HepG2 (cell line): Measurements from ENCODE around the gene CD6. TPM values are rescaled to one million over a fixed set of nuclear protein-coding genes. Genes with fewer than 3 reads are reported as not detected.

Experiments
- ATAC-seq: fragments of 200-7000 bp; cut with Tn5 transposase; 3 replicates; pipeline ENCODE4 v1.9.1; 2020; ENCODE audit warnings: mild to moderate bottlenecking, moderate library complexity
- BruUV-seq: library from RNA; stranded (reverse); fragments of 400-500 nt; replicated peaks from 2 replicates; lab custom pipeline; 2021; lab: Mats Ljungman, UMichigan
- CTCF ChIA-PET: fragments of 300-600 bp; formaldehyde crosslinking; extraction: SDS; loops from one replicate; lab custom pipeline; 2021; ENCODE audit warnings: low total read pairs, inconsistent platforms, low intra/inter-chr PET ratio; lab: Yijun Ruan, JAX
- POLR2A ChIA-PET: fragments of 350-600 bp; sonication (Branson Sonifier 250); formaldehyde crosslinking; loops from one replicate; lab custom pipeline; 2020; ENCODE audit warnings: antibody characterized with exemption, inconsistent platforms; lab: Yijun Ruan, JAX
- DNase-seq: peaks from one replicate; pipeline ENCODE4 v3.0.0-alpha.2; 2015; ENCODE audit warnings: low spot score
- FAIRE-seq: peaks from 3 replicates; lab custom pipeline; 2011; peaks lifted over from hg19 to GRCh38; lab: Jason Lieb, UNC
- H2AFZ ChIP-seq: one replicate; pipeline ENCODE4 v1.6.1; 2011; ENCODE audit warnings: low read length, inconsistent platforms
- H3K27ac ChIP-seq: fragments of 300-600 bp; 3 replicates; pipeline ENCODE4 v1.8.0; 2011; ENCODE audit warnings: mixed run types, mild to moderate bottlenecking, mixed read lengths, low read length, inconsistent platforms; ENCODE audit not compliant: insufficient read depth; ENCODE audit errors: extremely low read length
- H3K27me3 ChIP-seq, 2 experiments: fragments of 200-600 bp in 1 of 2; 2 replicates in 1 of 2; 3 replicates in 1 of 2; pipeline versions ENCODE4 v1.6.0 to v1.8.0; 2011; ENCODE audit warnings: low read length in 2 of 2, mild to moderate bottlenecking in 2 of 2, moderate library complexity in 2 of 2, inconsistent platforms in 1 of 2; ENCODE audit not compliant: insufficient read depth in 2 of 2, control insufficient read depth in 1 of 2
- H3K36me3 ChIP-seq, 2 experiments: fragments of 200-600 bp in 1 of 2; replicated peaks in 1 of 2; 2 replicates in 1 of 2; 3 replicates in 1 of 2; pipeline versions ENCODE4 v1.5.1 to v1.8.0; 2011; ENCODE audit warnings: low read length in 2 of 2, inconsistent platforms in 1 of 2; ENCODE audit not compliant: insufficient read depth in 2 of 2, control insufficient read depth in 1 of 2
- H3K4me1 ChIP-seq: 2 replicates; pipeline ENCODE4 v1.5.1; 2012; ENCODE audit warnings: low read length, inconsistent platforms; ENCODE audit not compliant: insufficient read depth
- H3K4me2 ChIP-seq: 2 replicates; pipeline ENCODE4 v1.6.0; 2011; ENCODE audit warnings: low read depth, low read length, inconsistent platforms
- H3K4me3 ChIP-seq, 3 experiments: fragments of 200-600 bp in 1 of 3; sonication (generic), shearing (Covaris generic) in 1 of 3; replicated peaks in 1 of 3; 2 replicates each; pipeline ENCODE4 v1.5.1; 2011 to 2016; ENCODE audit warnings: low read length in 3 of 3, inconsistent platforms in 2 of 3, low read depth in 2 of 3, mild to moderate bottlenecking in 2 of 3, control low read depth in 1 of 3, mixed read lengths in 1 of 3; ENCODE audit not compliant: insufficient read depth in 1 of 3
- H3K79me2 ChIP-seq: one replicate; pipeline ENCODE4 v1.6.1; 2011; ENCODE audit warnings: low read length, inconsistent platforms; ENCODE audit not compliant: insufficient read depth
- H3K9ac ChIP-seq: 2 replicates; pipeline ENCODE4 v1.6.0; 2011; ENCODE audit warnings: mild to moderate bottlenecking, low read depth, low read length, inconsistent platforms; ENCODE audit not compliant: insufficient read depth
- H3K9me3 ChIP-seq: 2 replicates; pipeline ENCODE4 v1.5.1; 2012; ENCODE audit warnings: mild to moderate bottlenecking, low read length
- H4K20me1 ChIP-seq: 2 replicates; pipeline ENCODE4 v1.6.0; 2011; ENCODE audit warnings: inconsistent platforms, mild to moderate bottlenecking, low read length, moderate library complexity; ENCODE audit not compliant: insufficient read depth
- ATM ChIP-seq: fragments of 450-650 bp; IDR thresholded peaks from 2 replicates; pipeline ENCODE4 v1.7.1; 2017; ENCODE audit warnings: mild to moderate bottlenecking, borderline replicate concordance
- HMG20B ChIP-seq: conservative IDR thresholded peaks from 2 replicates; pipeline ENCODE4 v1.6.1; 2016; ENCODE audit warnings: missing genetic modification reagents, missing compliant biosample characterization
- HNRNPH1 ChIP-seq: fragments of 200-400 bp; formaldehyde crosslinking; optimal IDR thresholded peaks from 2 replicates; pipeline ENCODE3; 2017; ENCODE audit warnings: mild to moderate bottlenecking, low read depth, low read length
- KDM2A ChIP-seq: sonication (generic); formaldehyde crosslinking; IDR thresholded peaks from 2 replicates; pipeline ENCODE4 v1.4.0; 2020; ENCODE audit warnings: low read depth, missing genetic modification reagents, borderline replicate concordance
- KDM5A ChIP-seq: fragments of 200-600 bp; sonication (generic); IDR thresholded peaks from 2 replicates; pipeline ENCODE4 v1.7.0; 2018; ENCODE audit warnings: antibody characterized with exemption, mild to moderate bottlenecking, low read length, borderline replicate concordance
- PAF1 ChIP-seq: IDR thresholded peaks from 2 replicates; pipeline ENCODE4 v1.6.1; 2016; ENCODE audit warnings: missing genetic modification reagents, missing compliant biosample characterization
- RBAK ChIP-seq: sonication (generic); formaldehyde crosslinking; IDR thresholded peaks from 2 replicates; pipeline ENCODE4 v1.5.1; 2020; ENCODE audit warnings: mild to moderate bottlenecking, missing genetic modification reagents
- TBX2 ChIP-seq: sonication (generic); formaldehyde crosslinking; IDR thresholded peaks from 2 replicates; pipeline ENCODE4 v1.5.0; 2020; ENCODE audit warnings: missing genetic modification reagents, mild to moderate bottlenecking, borderline replicate concordance
- ZNF615 ChIP-seq: sonication (generic); formaldehyde crosslinking; IDR thresholded peaks from 2 replicates; pipeline ENCODE4 v1.5.0; 2020; ENCODE audit warnings: mild to moderate bottlenecking, missing genetic modification reagents, borderline replicate concordance
- ZNF749 ChIP-seq: sonication (generic); formaldehyde crosslinking; IDR thresholded peaks from 2 replicates; pipeline ENCODE4 v1.8.0; 2022; ENCODE audit warnings: mild to moderate bottlenecking, missing genetic modification reagents, moderate library complexity, borderline replicate concordance
- WGBS: methylation state at CpG from one replicate; pipeline ENCODE4 v1.1.6; 2017; ENCODE audit warnings: low lambda C conversion rate; 5-methylcytosine and 5-hydroxymethylcytosine counted together
- in situ Hi-C: cut with HindIII; loops from 2 replicates; pipeline ENCODE4 v1.10.0; 2017; ENCODE audit warnings: low pct_unique_long_range_greater_than_20kb; ENCODE audit not compliant: extremely low pct_ligation_motif_present
- intact Hi-C: fragments of 100-400 bp; cut with micrococcal nuclease; formaldehyde crosslinking; loops from one replicate; pipeline ENCODE4 v1.10.0; 2022; ENCODE audit not compliant: unreplicated experiment
- polyA plus RNA-seq, 8 experiments: library from polyadenylated mRNA; depleted of rRNA in 3 of 8; stranded (reverse) in 7 of 8; unstranded in 1 of 8; fragments of >200 nt; fragmentation: Illumina TruSeq in 4 of 8; extraction: Trizol in 4 of 8; gene quantifications; 2 replicates each; pipeline versions ENCODE4 v1.2.1 to v1.2.3, GENCODE V29; 2011 to 2016; ENCODE audit warnings: low read depth in 4 of 8, missing spikeins in 1 of 8, mixed read lengths in 1 of 8; ENCODE audit not compliant: insufficient read depth in 1 of 8
- total RNA-seq, 5 experiments: library from RNA; depleted of rRNA; stranded (reverse); fragments of >200 nt; fragmentation: Illumina TruSeq; extraction: Trizol; gene quantifications; 2 replicates each; pipeline ENCODE4 v1.2.3, GENCODE V29; 2016; ENCODE audit warnings: low read depth in 1 of 5
- TF ChIP-seq, protein P1 (sequence below): sonication (generic); formaldehyde crosslinking; IDR thresholded peaks from 2 replicates; pipeline ENCODE4 v1.4.0; 2020; ENCODE audit warnings: missing genetic modification reagents
- TF ChIP-seq, protein P2 (sequence below): sonication (generic); formaldehyde crosslinking; IDR thresholded peaks from 2 replicates; pipeline ENCODE4 v1.4.0; 2020; ENCODE audit warnings: mild to moderate bottlenecking, missing genetic modification reagents, borderline replicate concordance
- TF ChIP-seq, protein P3 (sequence below), 2 experiments: fragments of 450-650 bp in 1 of 2; sonication (generic) in 1 of 2; formaldehyde crosslinking; IDR thresholded peaks; 2 replicates each; pipeline versions ENCODE4 v1.5.0 to v1.8.0; 2020 to 2022; ENCODE audit warnings: mild to moderate bottlenecking in 1 of 2, missing genetic modification reagents in 1 of 2
- TF ChIP-seq, protein P4 (sequence below): sonication (generic); formaldehyde crosslinking; IDR thresholded peaks from 2 replicates; pipeline ENCODE4 v1.4.0; 2020; ENCODE audit warnings: mild to moderate bottlenecking, missing genetic modification reagents

Gene CD6
- total and polyA plus RNA-seq, 2 of the 13 experiments (the other 11 are each of a cell fraction or from before 2014, with no cell fraction given), result not detected

DNA sequence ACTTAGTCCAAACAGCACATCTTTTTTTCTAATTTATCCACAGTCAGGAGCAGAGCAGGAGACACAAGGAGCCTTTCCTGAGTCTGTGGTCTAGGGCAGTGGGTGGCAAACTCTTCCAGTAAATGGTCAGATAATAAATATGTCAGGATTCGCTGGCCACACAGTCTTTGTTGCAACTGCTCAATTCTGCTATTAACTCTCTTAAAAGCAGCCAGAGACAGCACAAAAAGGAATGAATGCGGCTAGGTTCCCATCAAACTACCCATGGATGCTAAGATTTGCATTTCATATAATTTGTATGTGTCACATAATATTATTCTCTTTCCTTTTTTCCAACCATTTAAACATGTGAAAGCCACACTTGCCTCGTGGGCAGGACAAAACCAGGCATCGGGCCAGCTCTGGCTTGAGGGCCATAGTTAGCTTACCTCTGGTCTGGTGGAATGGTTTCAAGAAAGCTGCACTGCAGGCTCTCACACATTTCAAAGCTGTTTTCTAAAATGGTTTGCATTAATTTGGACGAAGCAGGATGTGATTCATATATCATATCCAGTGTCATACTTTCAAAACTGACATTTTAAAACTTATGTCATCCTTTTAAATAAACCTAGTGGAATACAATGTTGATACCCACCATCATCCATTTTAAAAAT, 66.1 kb downstream of the CD6 start (continued):
- TF ChIP-seq, protein P1, sequence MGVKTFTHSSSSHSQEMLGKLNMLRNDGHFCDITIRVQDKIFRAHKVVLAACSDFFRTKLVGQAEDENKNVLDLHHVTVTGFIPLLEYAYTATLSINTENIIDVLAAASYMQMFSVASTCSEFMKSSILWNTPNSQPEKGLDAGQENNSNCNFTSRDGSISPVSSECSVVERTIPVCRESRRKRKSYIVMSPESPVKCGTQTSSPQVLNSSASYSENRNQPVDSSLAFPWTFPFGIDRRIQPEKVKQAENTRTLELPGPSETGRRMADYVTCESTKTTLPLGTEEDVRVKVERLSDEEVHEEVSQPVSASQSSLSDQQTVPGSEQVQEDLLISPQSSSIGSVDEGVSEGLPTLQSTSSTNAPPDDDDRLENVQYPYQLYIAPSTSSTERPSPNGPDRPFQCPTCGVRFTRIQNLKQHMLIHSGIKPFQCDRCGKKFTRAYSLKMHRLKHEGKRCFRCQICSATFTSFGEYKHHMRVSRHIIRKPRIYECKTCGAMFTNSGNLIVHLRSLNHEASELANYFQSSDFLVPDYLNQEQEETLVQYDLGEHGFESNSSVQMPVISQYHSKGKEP (CRISPR knock-in tag), result no peak
- TF ChIP-seq ZNF749 (no peak), HMG20B (CRISPR knock-in tag) (no peak)

DNA sequence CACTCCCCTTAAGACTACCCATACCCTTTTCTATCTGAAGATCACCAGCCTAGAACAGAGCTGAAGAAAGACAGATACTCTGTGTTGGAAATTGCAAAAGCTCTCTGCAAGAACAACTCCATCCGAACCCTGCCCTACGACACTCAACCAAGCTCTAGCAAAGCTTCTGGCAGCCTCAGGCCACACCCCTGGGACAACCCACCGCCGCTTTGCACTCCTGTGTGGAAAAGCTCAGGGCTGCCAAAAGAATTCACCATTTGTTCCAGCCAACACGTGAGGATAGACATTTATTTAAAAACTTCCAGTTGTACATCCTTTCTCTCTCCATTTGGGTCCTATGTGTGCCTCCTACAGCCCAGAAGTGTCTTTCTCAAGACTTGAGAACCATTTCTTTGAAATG, 68.4 kb downstream of the CD6 start:
- DNase-seq, result no peak
- no peaks in the 10 kb centered on the region for H3K9me3 ChIP-seq
- POLR2A ChIA-PET, result no interaction called here
- no TSS peak for BruUV-seq
- no peaks in the 10 kb centered on the region for H3K79me2 ChIP-seq
- H3K4me3 ChIP-seq, result no peak overlapping the region
- H3K36me3 ChIP-seq, result no peaks in the 10 kb centered on the region
- peaks cover 4 to 51% of the 10 kb centered on the region in 2 experiments; a peak in 4 of 5 replicates for H3K27me3 ChIP-seq
- FAIRE-seq, result no peak
- CTCF ChIA-PET, result no interaction called here
- ATAC-seq, result no peak
- H3K27ac ChIP-seq, result no peak overlapping the region
- H4K20me1 ChIP-seq, result no peaks in the 10 kb centered on the region
- no peak overlapping the region for H2AFZ ChIP-seq
- no peaks in the 10 kb centered on the region for H3K4me1 ChIP-seq
- no peak overlapping the region for H3K9ac ChIP-seq
- 14% methylated on average over 5 of the region's 5 CpGs for WGBS
- in situ Hi-C loops (no loop called here), intact Hi-C loops (no loop called here)
- no peak overlapping the region for H3K4me2 ChIP-seq
- no peak for TF ChIP-seq PAF1
- TF ChIP-seq ATM, result no peak
- no peak for TF ChIP-seq RBAK
- TF ChIP-seq TBX2 (CRISPR knock-in tag), result no peak
- no peak for TF ChIP-seq KDM5A
- TF ChIP-seq KDM2A (CRISPR knock-in tag), result no peak
- TF ChIP-seq, protein P2, sequence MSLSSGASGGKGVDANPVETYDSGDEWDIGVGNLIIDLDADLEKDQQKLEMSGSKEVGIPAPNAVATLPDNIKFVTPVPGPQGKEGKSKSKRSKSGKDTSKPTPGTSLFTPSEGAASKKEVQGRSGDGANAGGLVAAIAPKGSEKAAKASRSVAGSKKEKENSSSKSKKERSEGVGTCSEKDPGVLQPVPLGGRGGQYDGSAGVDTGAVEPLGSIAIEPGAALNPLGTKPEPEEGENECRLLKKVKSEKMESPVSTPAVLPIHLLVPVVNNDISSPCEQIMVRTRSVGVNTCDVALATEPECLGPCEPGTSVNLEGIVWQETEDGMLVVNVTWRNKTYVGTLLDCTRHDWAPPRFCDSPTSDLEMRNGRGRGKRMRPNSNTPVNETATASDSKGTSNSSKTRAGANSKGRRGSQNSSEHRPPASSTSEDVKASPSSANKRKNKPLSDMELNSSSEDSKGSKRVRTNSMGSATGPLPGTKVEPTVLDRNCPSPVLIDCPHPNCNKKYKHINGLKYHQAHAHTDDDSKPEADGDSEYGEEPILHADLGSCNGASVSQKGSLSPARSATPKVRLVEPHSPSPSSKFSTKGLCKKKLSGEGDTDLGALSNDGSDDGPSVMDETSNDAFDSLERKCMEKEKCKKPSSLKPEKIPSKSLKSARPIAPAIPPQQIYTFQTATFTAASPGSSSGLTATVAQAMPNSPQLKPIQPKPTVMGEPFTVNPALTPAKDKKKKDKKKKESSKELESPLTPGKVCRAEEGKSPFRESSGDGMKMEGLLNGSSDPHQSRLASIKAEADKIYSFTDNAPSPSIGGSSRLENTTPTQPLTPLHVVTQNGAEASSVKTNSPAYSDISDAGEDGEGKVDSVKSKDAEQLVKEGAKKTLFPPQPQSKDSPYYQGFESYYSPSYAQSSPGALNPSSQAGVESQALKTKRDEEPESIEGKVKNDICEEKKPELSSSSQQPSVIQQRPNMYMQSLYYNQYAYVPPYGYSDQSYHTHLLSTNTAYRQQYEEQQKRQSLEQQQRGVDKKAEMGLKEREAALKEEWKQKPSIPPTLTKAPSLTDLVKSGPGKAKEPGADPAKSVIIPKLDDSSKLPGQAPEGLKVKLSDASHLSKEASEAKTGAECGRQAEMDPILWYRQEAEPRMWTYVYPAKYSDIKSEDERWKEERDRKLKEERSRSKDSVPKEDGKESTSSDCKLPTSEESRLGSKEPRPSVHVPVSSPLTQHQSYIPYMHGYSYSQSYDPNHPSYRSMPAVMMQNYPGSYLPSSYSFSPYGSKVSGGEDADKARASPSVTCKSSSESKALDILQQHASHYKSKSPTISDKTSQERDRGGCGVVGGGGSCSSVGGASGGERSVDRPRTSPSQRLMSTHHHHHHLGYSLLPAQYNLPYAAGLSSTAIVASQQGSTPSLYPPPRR (CRISPR knock-in tag), result no peak
- TF ChIP-seq, protein P3, sequence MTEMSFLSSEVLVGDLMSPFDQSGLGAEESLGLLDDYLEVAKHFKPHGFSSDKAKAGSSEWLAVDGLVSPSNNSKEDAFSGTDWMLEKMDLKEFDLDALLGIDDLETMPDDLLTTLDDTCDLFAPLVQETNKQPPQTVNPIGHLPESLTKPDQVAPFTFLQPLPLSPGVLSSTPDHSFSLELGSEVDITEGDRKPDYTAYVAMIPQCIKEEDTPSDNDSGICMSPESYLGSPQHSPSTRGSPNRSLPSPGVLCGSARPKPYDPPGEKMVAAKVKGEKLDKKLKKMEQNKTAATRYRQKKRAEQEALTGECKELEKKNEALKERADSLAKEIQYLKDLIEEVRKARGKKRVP (CRISPR knock-in tag; IDR thresholded peaks at IDR 0.05), result no peak
- TF ChIP-seq ZNF615 (CRISPR knock-in tag), result no peak
- TF ChIP-seq, protein P4, sequence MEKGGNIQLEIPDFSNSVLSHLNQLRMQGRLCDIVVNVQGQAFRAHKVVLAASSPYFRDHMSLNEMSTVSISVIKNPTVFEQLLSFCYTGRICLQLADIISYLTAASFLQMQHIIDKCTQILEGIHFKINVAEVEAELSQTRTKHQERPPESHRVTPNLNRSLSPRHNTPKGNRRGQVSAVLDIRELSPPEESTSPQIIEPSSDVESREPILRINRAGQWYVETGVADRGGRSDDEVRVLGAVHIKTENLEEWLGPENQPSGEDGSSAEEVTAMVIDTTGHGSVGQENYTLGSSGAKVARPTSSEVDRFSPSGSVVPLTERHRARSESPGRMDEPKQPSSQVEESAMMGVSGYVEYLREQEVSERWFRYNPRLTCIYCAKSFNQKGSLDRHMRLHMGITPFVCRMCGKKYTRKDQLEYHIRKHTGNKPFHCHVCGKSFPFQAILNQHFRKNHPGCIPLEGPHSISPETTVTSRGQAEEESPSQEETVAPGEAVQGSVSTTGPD (CRISPR knock-in tag), result no peak
- no peak for TF ChIP-seq HNRNPH1
